Measurements from ENCODE around the gene ANKRD40CL.

ANKRD40CL gene

DNA sequence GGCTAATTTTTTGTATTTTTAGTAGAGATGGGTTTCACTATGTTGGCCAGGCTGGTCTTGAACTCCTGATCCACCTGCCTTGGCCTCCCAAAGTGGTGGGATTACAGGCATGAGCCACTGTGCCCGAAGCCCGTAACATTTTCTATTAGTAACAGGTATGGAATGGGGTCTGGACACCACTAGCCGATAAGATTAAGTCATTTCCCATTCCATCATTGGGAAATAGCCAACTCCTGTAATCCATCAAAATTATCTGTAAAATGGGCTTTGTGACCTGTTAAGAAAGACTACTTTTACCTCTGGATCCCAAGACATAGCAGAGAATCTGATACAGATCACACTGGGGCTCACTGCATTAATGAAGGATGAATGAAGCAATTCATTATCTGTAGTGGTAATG is 51.8 kb downstream of the ANKRD40CL start:
- no peak for DNase-seq (ENCODE audit: low spot score)

DNA sequence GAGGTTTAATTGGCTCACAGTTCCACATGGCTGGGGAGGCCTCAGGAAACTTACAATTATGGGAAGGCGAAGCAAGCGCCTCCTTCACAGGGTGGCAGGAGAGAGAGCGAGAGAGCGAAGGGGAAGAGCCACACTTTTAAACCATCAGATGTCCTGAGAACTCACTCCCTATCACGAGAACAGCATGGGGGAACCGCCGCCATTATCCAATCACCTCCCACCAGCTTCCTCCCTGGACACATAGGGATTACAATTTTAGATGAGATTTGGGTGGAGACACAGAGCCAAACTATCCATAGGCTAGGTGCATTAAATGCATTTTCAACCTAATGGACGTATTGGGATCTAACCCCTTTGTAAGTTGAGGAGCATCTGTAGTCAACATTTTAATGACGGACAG is 54.7 kb downstream of the ANKRD40CL start:
- no peak for DNase-seq (ENCODE audit: low spot score)
